HG03460 (cell line): ENCODE data around the gene GNPNAT1.
"Not testable (repeated sequence)": the region's sequence is repeated elsewhere in the genome, so short reads cannot be mapped to it uniquely, and the experiment has no call there.

Experiments used
- ATAC-seq: cut with Tn5 transposase; IDR thresholded peaks from one replicate; pipeline ENCODE4 v1.9.1; 2021; ENCODE audit not compliant: unreplicated experiment

The GNPNAT1 gene

GRCh38 chr14:52790011-52790755 lies 1.2 kb downstream of the GNPNAT1 start:
- no peak for ATAC-seq

- no peak for ATAC-seq
Observed at GRCh38 chr14:52789118-52789517, 2.3 kb downstream of the GNPNAT1 start.

GRCh38 chr14:52786887-52787286 lies 4.5 kb downstream of the GNPNAT1 start:
- no peak for ATAC-seq

- no peak for ATAC-seq
Observed at GRCh38 chr14:52783206-52783605, 8.2 kb downstream of the GNPNAT1 start.

- ATAC-seq = no peak
Observed at GRCh38 chr14:52781629-52782028, 9.8 kb downstream of the GNPNAT1 start.

GRCh38 chr14:52780893-52781292 lies 10.5 kb downstream of the GNPNAT1 start:
- no peak for ATAC-seq

- ATAC-seq = no peak
Observed at GRCh38 chr14:52778702-52779101, 12.7 kb downstream of the GNPNAT1 start.

- ATAC-seq = no peak
Observed at GRCh38 chr14:52776816-52777215, 14.6 kb downstream of the GNPNAT1 start.

- ATAC-seq = no peak
Observed at GRCh38 chr14:52769887-52770286, 21.5 kb downstream of the GNPNAT1 start.

GRCh38 chr14:52767058-52767833 lies 24.2 kb downstream of the GNPNAT1 start:
- no peak for ATAC-seq

GRCh38 chr14:52762923-52763322 lies 28.5 kb downstream of the GNPNAT1 start:
- not testable (repeated sequence) for ATAC-seq

GRCh38 chr14:52759145-52759544 lies 32.3 kb downstream of the GNPNAT1 start:
- ATAC-seq = no peak

GRCh38 chr14:52755607-52756316 lies 35.6 kb downstream of the GNPNAT1 start:
- ATAC-seq = no peak

- no peak for ATAC-seq
Observed at GRCh38 chr14:52748647-52749292, 42.6 kb downstream of the GNPNAT1 start.

- no peak for ATAC-seq
Observed at GRCh38 chr14:52741865-52742264, 49.5 kb downstream of the GNPNAT1 start.

GRCh38 chr14:52740751-52741150 lies 50.7 kb downstream of the GNPNAT1 start:
- no peak for ATAC-seq

GRCh38 chr14:52738409-52738808 lies 53.0 kb downstream of the GNPNAT1 start:
- ATAC-seq = no peak

- no peak for ATAC-seq
Observed at GRCh38 chr14:52735921-52736489, 55.4 kb downstream of the GNPNAT1 start.

- ATAC-seq = no peak
Observed at GRCh38 chr14:52733824-52734223, 57.6 kb downstream of the GNPNAT1 start.

- no peak for ATAC-seq
Observed at GRCh38 chr14:52730709-52731111, 60.7 kb downstream of the GNPNAT1 start.
